HPDE6-E6E7 (cell line): Measurements from ENCODE around the gene ELAVL3.
"Not testable (repeated sequence)": the region's sequence is repeated elsewhere in the genome, so short reads cannot be mapped to it uniquely, and the experiment has no call there.

Source experiments
- DNase-seq: peaks from one replicate; pipeline ENCODE4 v3.0.0; 2011; ENCODE audit warnings: missing footprints; ENCODE audit errors: extremely low spot score

ELAVL3 gene

GRCh38 chr19:11486661-11487503 lies 6.0 kb upstream of the ELAVL3 start:
- DNase-seq = no peak

GRCh38 chr19:11485245-11485837 lies 4.5 kb upstream of the ELAVL3 start:
- no peak for DNase-seq

GRCh38 chr19:11483366-11484111 lies 2.7 kb upstream of the ELAVL3 start:
- DNase-seq = no peak

GRCh38 chr19:11482384-11483050 lies 1.7 kb upstream of the ELAVL3 start:
- DNase-seq = peak; percentile 82

GRCh38 chr19:11481534-11482383 lies 913 bp upstream of the ELAVL3 start:
- peak; percentile 75 for DNase-seq

GRCh38 chr19:11479898-11480714 lies 740 bp downstream of the ELAVL3 start:
- no peak for DNase-seq

GRCh38 chr19:11479090-11479897 lies 1.6 kb downstream of the ELAVL3 start:
- DNase-seq = no peak

GRCh38 chr19:11478167-11479089 lies 2.4 kb downstream of the ELAVL3 start:
- no peak for DNase-seq

- DNase-seq = no peak
Observed at GRCh38 chr19:11475861-11476260, 5.0 kb downstream of the ELAVL3 start.

- not testable (repeated sequence) for DNase-seq
Observed at GRCh38 chr19:11475343-11475742, 5.5 kb downstream of the ELAVL3 start.

GRCh38 chr19:11473725-11474124 lies 7.1 kb downstream of the ELAVL3 start:
- no peak for DNase-seq

GRCh38 chr19:11468266-11468845 lies 12.5 kb downstream of the ELAVL3 start:
- not testable (repeated sequence) for DNase-seq

GRCh38 chr19:11465600-11465999 lies 15.2 kb downstream of the ELAVL3 start:
- no peak for DNase-seq

- no peak for DNase-seq
Observed at GRCh38 chr19:11464333-11465265, 16.2 kb downstream of the ELAVL3 start.

GRCh38 chr19:11463391-11463790 lies 17.5 kb downstream of the ELAVL3 start:
- no peak for DNase-seq

- DNase-seq = no peak
Observed at GRCh38 chr19:11461453-11461852, 19.4 kb downstream of the ELAVL3 start.

GRCh38 chr19:11460207-11460606 lies 20.6 kb downstream of the ELAVL3 start:
- DNase-seq = no peak
